IMR-90 (cell line): ENCODE data around the gene RPS6KA5. TPM values are rescaled to one million over a fixed set of nuclear protein-coding genes. Genes with fewer than 3 reads are reported as not detected.

Experiments used
- ATAC-seq: fragments of 200-7000 bp; cut with Tn5 transposase; 2 replicates; pipeline ENCODE4 v1.9.1; 2020; ENCODE audit warnings: low read depth, mild to moderate bottlenecking, moderate library complexity
- BruUV-seq: library from RNA; stranded (reverse); fragments of 400-500 nt; replicated peaks from 2 replicates; lab custom pipeline; 2021; lab: Mats Ljungman, UMichigan
- CTCF ChIA-PET: fragments of 300-600 bp; formaldehyde crosslinking; extraction: SDS; loops from one replicate; lab custom pipeline; 2021; ENCODE audit warnings: antibody characterized with exemption; lab: Yijun Ruan, JAX
- POLR2A ChIA-PET: fragments of 300-600 bp; sonication (Branson Sonifier 250); formaldehyde crosslinking; loops from one replicate; lab custom pipeline; 2022; ENCODE audit warnings: antibody characterized with exemption; ENCODE audit not compliant: unreplicated experiment; lab: Charles Lee
- DNase-seq: peaks from one replicate; pipeline ENCODE4 v3.0.0; 2013
- H2AFZ ChIP-seq: replicated peaks from 2 replicates; pipeline ENCODE3; 2013; ENCODE audit warnings: low read length, mild to moderate bottlenecking; ENCODE audit not compliant: poor library complexity
- H2AK5ac ChIP-seq: 2 replicates; pipeline ENCODE4 v1.6.1; 2013; ENCODE audit warnings: low read depth, low read length, inconsistent platforms
- H2AK9ac ChIP-seq: replicated peaks from 2 replicates; pipeline ENCODE3; 2013; ENCODE audit warnings: mild to moderate bottlenecking, low read depth, low read length, moderate library complexity; ENCODE audit not compliant: poor library complexity
- H2BK120ac ChIP-seq: 2 replicates; pipeline ENCODE4 v1.6.1; 2013; ENCODE audit warnings: low read depth, low read length, inconsistent platforms
- H2BK15ac ChIP-seq: 3 replicates; pipeline ENCODE4 v1.6.1; 2013; ENCODE audit warnings: low read depth, low read length, inconsistent platforms
- H2BK20ac ChIP-seq: 2 replicates; pipeline ENCODE4 v1.6.1; 2013; ENCODE audit warnings: low read depth, mild to moderate bottlenecking, inconsistent platforms, low read length, moderate library complexity
- H2BK5ac ChIP-seq: 2 replicates; pipeline ENCODE4 v1.6.1; 2013; ENCODE audit warnings: mild to moderate bottlenecking, low read depth, low read length, inconsistent platforms; ENCODE audit not compliant: poor library complexity, severe bottlenecking
- H3K14ac ChIP-seq: replicated peaks from 2 replicates; pipeline ENCODE4 v1.6.1; 2013; ENCODE audit warnings: low read depth, low read length, inconsistent platforms
- H3K18ac ChIP-seq: 2 replicates; pipeline ENCODE4 v1.6.1; 2013; ENCODE audit warnings: low read depth, low read length, control low read depth
- H3K23ac ChIP-seq: 2 replicates; pipeline ENCODE4 v1.6.1; 2013; ENCODE audit warnings: low read depth, low read length, inconsistent platforms
- H3K27ac ChIP-seq: 2 replicates; pipeline ENCODE4 v1.5.1; 2013; ENCODE audit warnings: mild to moderate bottlenecking, control low read depth, low read length; ENCODE audit not compliant: insufficient read depth
- H3K27me3 ChIP-seq: 2 replicates; pipeline ENCODE4 v1.6.1; 2013; ENCODE audit warnings: low read length; ENCODE audit not compliant: control insufficient read depth, insufficient read depth
- H3K36me3 ChIP-seq: 2 replicates; pipeline ENCODE4 v1.6.1; 2013; ENCODE audit warnings: low read length, mixed read lengths; ENCODE audit not compliant: control insufficient read depth, insufficient read depth
- H3K4ac ChIP-seq: 2 replicates; pipeline ENCODE4 v1.6.1; 2013; ENCODE audit warnings: low read depth, low read length, inconsistent platforms
- H3K4me1 ChIP-seq: 2 replicates; pipeline ENCODE4 v1.6.1; 2013; ENCODE audit warnings: low read length, mixed read lengths; ENCODE audit not compliant: control insufficient read depth, insufficient read depth
- H3K4me2 ChIP-seq: 2 replicates; pipeline ENCODE4 v1.6.1; 2013; ENCODE audit warnings: low read depth, mild to moderate bottlenecking, control low read depth, low read length, moderate library complexity
- H3K4me3 ChIP-seq: 2 replicates; pipeline ENCODE4 v1.5.1; 2013; ENCODE audit warnings: low read depth, mild to moderate bottlenecking, control low read depth, low read length, moderate library complexity; ENCODE audit not compliant: insufficient read depth
- H3K56ac ChIP-seq: 2 replicates; pipeline ENCODE4 v1.6.1; 2013; ENCODE audit warnings: low read length, inconsistent platforms; ENCODE audit not compliant: insufficient read depth; ENCODE audit errors: extremely low read depth
- H3K79me1 ChIP-seq, 2 experiments: 2 replicates each; pipeline ENCODE4 v1.6.1; 2013; ENCODE audit warnings: low read length in 2 of 2, inconsistent platforms in 1 of 2, low read depth in 1 of 2
- H3K9ac ChIP-seq: 2 replicates; pipeline ENCODE4 v1.6.1; 2013; ENCODE audit warnings: low read depth, low read length, control low read depth
- H3K9me1 ChIP-seq: 2 replicates; pipeline ENCODE4 v1.6.1; 2013; ENCODE audit warnings: low read length, inconsistent platforms; ENCODE audit not compliant: insufficient read depth
- H3K9me3 ChIP-seq: 2 replicates; pipeline ENCODE4 v1.6.1; 2013; ENCODE audit warnings: low read length; ENCODE audit not compliant: control insufficient read depth, insufficient read depth
- H4K20me1 ChIP-seq: 2 replicates; pipeline ENCODE4 v1.6.1; 2013; ENCODE audit warnings: low read length, inconsistent platforms; ENCODE audit not compliant: insufficient read depth
- H4K5ac ChIP-seq: 2 replicates; pipeline ENCODE4 v1.6.1; 2013; ENCODE audit warnings: mild to moderate bottlenecking, low read depth, low read length, control low read depth
- H4K8ac ChIP-seq, 2 experiments: 2 replicates each; pipeline ENCODE4 v1.6.1; 2013; ENCODE audit warnings: low read depth in 2 of 2, low read length in 2 of 2, control low read depth in 1 of 2, inconsistent platforms in 1 of 2
- H4K91ac ChIP-seq: 2 replicates; pipeline ENCODE4 v1.6.1; 2013; ENCODE audit warnings: low read depth, low read length, inconsistent platforms; ENCODE audit not compliant: insufficient read depth
- BHLHE40 ChIP-seq: fragments of 150-350 bp; IDR thresholded peaks from 2 replicates; pipeline ENCODE4 v1.6.1; 2016; ENCODE audit warnings: mild to moderate bottlenecking, low read depth, low read length
- CEBPB ChIP-seq: IDR thresholded peaks from 2 replicates; pipeline ENCODE4 v1.6.1; 2012; ENCODE audit warnings: low read depth, low read length, improper control_type of control experiment
- CHD1 ChIP-seq: IDR thresholded peaks from 2 replicates; pipeline ENCODE4 v1.6.1; 2012; ENCODE audit warnings: low read depth, low read length, improper control_type of control experiment
- CTCF ChIP-seq: conservative IDR thresholded peaks from 2 replicates; pipeline ENCODE4 v1.5.1; 2012; ENCODE audit warnings: mild to moderate bottlenecking, low read depth, low read length, improper control_type of control experiment
- ELK1 ChIP-seq: fragments of 150-350 bp; IDR thresholded peaks from 2 replicates; pipeline ENCODE4 v1.6.1; 2016; ENCODE audit warnings: low read depth, mild to moderate bottlenecking, low read length, moderate library complexity, borderline replicate concordance
- MAFK ChIP-seq: IDR thresholded peaks from 2 replicates; pipeline ENCODE4 v1.6.1; 2012; ENCODE audit warnings: low read depth, low read length, improper control_type of control experiment
- MAZ ChIP-seq: IDR thresholded peaks from 2 replicates; pipeline ENCODE4 v1.6.1; 2012; ENCODE audit warnings: low read depth, mild to moderate bottlenecking, low read length, improper control_type of control experiment, moderate library complexity, borderline replicate concordance
- MXI1 ChIP-seq: IDR thresholded peaks from 2 replicates; pipeline ENCODE4 v1.6.1; 2012; ENCODE audit warnings: low read depth, mild to moderate bottlenecking, low read length, moderate library complexity, borderline replicate concordance
- POLR2A ChIP-seq: IDR thresholded peaks from 2 replicates; pipeline ENCODE4 v1.6.1; 2012; ENCODE audit warnings: mild to moderate bottlenecking, low read depth, low read length
- RCOR1 ChIP-seq: IDR thresholded peaks from 2 replicates; pipeline ENCODE4 v1.6.1; 2012; ENCODE audit warnings: mild to moderate bottlenecking, low read length, improper control_type of control experiment; ENCODE audit not compliant: insufficient replicate concordance
- SMC3 ChIP-seq: fragments of 150-350 bp; IDR thresholded peaks from 2 replicates; pipeline ENCODE4 v1.6.1; 2016; ENCODE audit warnings: low read depth, mild to moderate bottlenecking, antibody characterized with exemption, low read length, moderate library complexity
- USF2 ChIP-seq: fragments of 150-350 bp; IDR thresholded peaks from 2 replicates; pipeline ENCODE4 v1.6.1; 2017; ENCODE audit warnings: mild to moderate bottlenecking, antibody characterized with exemption, low read length, low read depth
- WGBS, 2 experiments: methylation state at CpG; one replicate each; pipeline versions ENCODE4 v1.1.5 to v1.1.7; 2013; ENCODE audit warnings: missing lambda C conversion rate in 2 of 2; ENCODE audit not compliant: insufficient read length in 1 of 2; ENCODE audit errors: extremely low coverage in 2 of 2; 5-methylcytosine and 5-hydroxymethylcytosine counted together
- dilution Hi-C: fragments of 300-500 bp; cut with HindIII; formaldehyde crosslinking; loops from one replicate; pipeline ENCODE4 v1.14.3; 2018; ENCODE audit warnings: low sequenced_read_pairs; ENCODE audit not compliant: unreplicated experiment
- in situ Hi-C: fragments of 300-500 bp; cut with MboI; formaldehyde crosslinking; loops from 3 replicates; pipeline ENCODE4 v1.14.3; 2019; ENCODE audit warnings: low sequenced_read_pairs, inconsistent platforms, mixed read lengths
- intact Hi-C: fragments of 100-400 bp; cut with micrococcal nuclease; formaldehyde crosslinking; loops from 2 replicates; pipeline ENCODE4 v1.10.0; 2022
- polyA plus RNA-seq, 3 experiments: library from polyadenylated mRNA; depleted of rRNA; stranded (reverse); fragments of >200 nt; gene quantifications; 2 replicates each; pipeline ENCODE4 v1.2.3, GENCODE V29; 2012; ENCODE audit warnings: low replicate concordance in 1 of 3
- total RNA-seq: library from RNA; depleted of rRNA; stranded (reverse); fragments of >200 nt; gene quantifications from 2 replicates; pipeline ENCODE4 v1.2.3, GENCODE V29; 2012

RPS6KA5 gene
- total and polyA plus RNA-seq, 2 of the 4 experiments (the other 2 are of a cell fraction): 0.36 TPM

- Histone ChIP-seq H2AFZ (no peak overlapping the region), H3K23ac (no peak overlapping the region), H3K79me1 (no peaks in the 10 kb centered on the region), H4K20me1 (no peaks in the 10 kb centered on the region), H3K4me1 (no peaks in the 10 kb centered on the region), H3K14ac (no peak overlapping the region), H2BK15ac (no peak overlapping the region), H3K18ac (no peak overlapping the region), H2BK5ac (no peak overlapping the region), H3K9me1 (no peaks in the 10 kb centered on the region), H2AK9ac (no peak overlapping the region), H3K4me2 (no peak overlapping the region), H4K91ac (no peak overlapping the region), H4K8ac (no peak overlapping the region), H3K27ac (no peak overlapping the region), H3K9ac (no peak overlapping the region), H3K56ac (no peak overlapping the region), H4K5ac (no peak overlapping the region), H3K9me3 (peaks cover 3% of the 10 kb centered on the region; the same call in 1 of the 2 replicates), H3K4ac (no peak overlapping the region), H3K36me3 (no peaks in the 10 kb centered on the region), H2BK120ac (no peak overlapping the region), H3K27me3 (no peaks in the 10 kb centered on the region), H2BK20ac (no peak overlapping the region), H3K4me3 (no peak overlapping the region), H2AK5ac (no peak overlapping the region)
- DNase-seq (no peak), ATAC-seq (no peak)
- TF ChIP-seq ELK1 (no peak), CHD1 (no peak), CEBPB (no peak), RCOR1 (no peak), CTCF (no peak), MAFK (no peak), BHLHE40 (no peak), POLR2A (no peak), USF2 (no peak), MXI1 (no peak), MAZ (no peak), SMC3 (no peak)
- dilution Hi-C loops: no loop called here
- in situ Hi-C loops: no loop called here
- POLR2A ChIA-PET: no interaction called here
- CTCF ChIA-PET: interaction anchor here (1.2 kb wide), 1 partner anchor 9 kb away, joined by 3 read pairs; no protein-coding TSS in a partner anchor
- WGBS, 2 experiments: 80% methylated on average over 1 of the region's 3 CpGs; no CpG with 5 or more reads in 1 of the 2 experiments
- intact Hi-C loops: no loop called here
- BruUV-seq: no TSS peak
Measured at GRCh38 chr14:90936757-90937440, 123.5 kb downstream of the RPS6KA5 start.
